GM12891 (cell line): ENCODE data around the gene ACSS1.

ENCODE experiments used
- POLR2A ChIP-seq: IDR thresholded peaks from 2 replicates; pipeline ENCODE4 v1.6.1; 2011; ENCODE audit warnings: low read depth, low read length, control low read depth
- POLR2AphosphoS5 ChIP-seq: IDR thresholded peaks from 2 replicates; pipeline ENCODE4 v1.6.1; 2011; ENCODE audit warnings: low read depth, low read length, control low read depth
- TAF1 ChIP-seq: IDR thresholded peaks from 2 replicates; pipeline ENCODE4 v1.6.1; 2011; ENCODE audit warnings: low read depth, low read length, control low read depth

DNA sequence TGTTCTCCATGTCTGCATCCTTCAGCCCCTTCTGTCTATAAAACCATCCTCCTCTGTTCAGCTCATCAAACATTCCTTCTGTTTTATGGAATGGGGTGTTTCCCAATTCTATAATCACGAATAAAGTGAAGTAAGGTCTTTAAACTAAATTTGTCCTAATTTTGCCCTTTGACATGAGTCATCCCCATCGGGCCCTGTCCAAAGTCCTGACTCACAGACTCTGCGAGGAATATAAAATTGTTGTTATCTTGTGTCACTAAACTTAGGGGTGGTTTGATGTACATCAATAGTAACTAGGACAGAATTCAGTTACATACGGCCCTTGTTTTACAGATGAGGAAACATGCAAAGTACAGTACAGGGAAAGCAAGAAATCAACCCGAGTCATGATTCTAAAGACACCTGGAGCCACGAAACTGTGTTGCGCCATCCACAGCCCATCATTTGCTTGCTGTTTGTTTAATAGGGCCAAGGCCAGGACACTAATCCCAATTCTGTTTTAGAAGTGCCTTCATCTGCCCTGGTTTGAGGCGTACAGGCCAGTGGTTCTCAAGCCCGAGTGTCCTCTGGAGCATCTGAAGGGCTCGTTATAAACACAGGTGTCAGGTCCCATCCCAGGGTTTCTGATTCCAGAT is 2.8 kb downstream of the ACSS1 start:
- no peak for TF ChIP-seq POLR2A
- TF ChIP-seq POLR2AphosphoS5 = no peak
- TF ChIP-seq TAF1 = no peak
